ENCODE results near the gene EPHA6. TPM values are rescaled to one million over a fixed set of nuclear protein-coding genes. Genes with fewer than 3 reads are reported as not detected.

EPHA6 gene
- total and polyA plus RNA-seq, 9 of the 15 experiments (the other 6 are each of a cell fraction or from before 2014, with no cell fraction given): not detected

DNA sequence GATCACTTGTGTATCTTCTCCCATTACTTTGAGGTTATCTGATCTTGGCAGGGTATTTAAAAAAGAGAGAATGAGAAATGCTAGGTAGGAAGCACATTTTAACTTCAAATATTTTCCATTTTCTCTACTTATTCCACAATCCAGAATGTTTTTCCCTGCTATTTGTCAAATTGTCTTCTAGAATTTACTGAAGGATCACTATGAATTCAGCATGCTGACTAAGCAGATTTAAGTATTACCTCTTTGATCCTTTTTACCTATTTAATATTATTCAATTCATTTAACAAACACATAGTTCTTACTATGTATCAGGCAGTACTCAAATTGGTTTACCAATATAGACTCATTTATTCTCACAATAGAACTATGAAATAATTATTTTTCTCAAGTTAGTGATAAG, 486.7 kb downstream of the EPHA6 start:
- ATAC-seq (no peak), FAIRE-seq (no peak), DNase-seq (ENCODE audit: extremely low read depth in 1 of 4, low spot score in 3 of 4) (no peak)
- Histone ChIP-seq H3K9me3 (replicated peaks; ENCODE audit: control insufficient read depth, insufficient read depth, low read depth, low read length) (no peaks in the 10 kb centered on the region), H3K4me3 (no peak overlapping the region), H3K27me3 (ENCODE audit: control insufficient read depth in 2 of 2, insufficient read depth in 2 of 2, low read length in 2 of 2) (no peaks in the 10 kb centered on the region), H3K4me2 (ENCODE audit: insufficient read depth, low read length) (no peak overlapping the region), H3K27ac (ENCODE audit: extremely low read depth, low read depth, low read length) (no peak overlapping the region), H4K20me1 (replicated peaks; ENCODE audit: control insufficient read depth, insufficient read depth, low read length) (no peaks in the 10 kb centered on the region), H3K36me3 (ENCODE audit: control insufficient read depth, insufficient read depth, low read length) (no peaks in the 10 kb centered on the region), H3K9ac (ENCODE audit: insufficient read depth in 1 of 2, low read depth in 2 of 2, low read length in 2 of 2) (no peak overlapping the region), H3K4me1 (replicated peaks in 1 of 2; ENCODE audit: control insufficient read depth in 2 of 2, insufficient read depth in 2 of 2, low read length in 2 of 2) (no peaks in the 10 kb centered on the region), H3K79me2 (ENCODE audit: control insufficient read depth, insufficient read depth, low read length) (no peaks in the 10 kb centered on the region), H2AFZ (ENCODE audit: low read depth, low read length) (no peak overlapping the region), H3K9me1 (ENCODE audit: control insufficient read depth, insufficient read depth, low read length) (no peaks in the 10 kb centered on the region)
- no TSS peak for BruUV-seq (replicated peaks)
- TF ChIP-seq MAFG (tag; conservative IDR thresholded peaks at IDR 0.05) (peak; percentile 57), C11orf30 (IDR thresholded peaks at IDR 0.05; ENCODE audit: low read depth) (peak; percentile 41), HDAC2 (IDR thresholded peaks at IDR 0.05) (no peak), ZNF311 (CRISPR knock-in tag; IDR thresholded peaks at IDR 0.05) (no peak), TEAD4 (IDR thresholded peaks at IDR 0.05; ENCODE audit: low read length) (no peak), TEAD4 (CRISPR knock-in tag; IDR thresholded peaks at IDR 0.05; ENCODE audit: borderline replicate concordance) (no peak), MAFK (IDR thresholded peaks at IDR 0.05; ENCODE audit: low read length) (peak; percentile 74), MAFF (IDR thresholded peaks at IDR 0.05; ENCODE audit: low read length) (peak; percentile 64), ELF4 (CRISPR knock-in tag; IDR thresholded peaks at IDR 0.05) (no peak), ZNF79 (CRISPR knock-in tag; IDR thresholded peaks at IDR 0.05; ENCODE audit: low read depth) (no peak), ZNF316 (IDR thresholded peaks at IDR 0.05) (peak; percentile 76)
- TF ChIP-seq, protein P1, sequence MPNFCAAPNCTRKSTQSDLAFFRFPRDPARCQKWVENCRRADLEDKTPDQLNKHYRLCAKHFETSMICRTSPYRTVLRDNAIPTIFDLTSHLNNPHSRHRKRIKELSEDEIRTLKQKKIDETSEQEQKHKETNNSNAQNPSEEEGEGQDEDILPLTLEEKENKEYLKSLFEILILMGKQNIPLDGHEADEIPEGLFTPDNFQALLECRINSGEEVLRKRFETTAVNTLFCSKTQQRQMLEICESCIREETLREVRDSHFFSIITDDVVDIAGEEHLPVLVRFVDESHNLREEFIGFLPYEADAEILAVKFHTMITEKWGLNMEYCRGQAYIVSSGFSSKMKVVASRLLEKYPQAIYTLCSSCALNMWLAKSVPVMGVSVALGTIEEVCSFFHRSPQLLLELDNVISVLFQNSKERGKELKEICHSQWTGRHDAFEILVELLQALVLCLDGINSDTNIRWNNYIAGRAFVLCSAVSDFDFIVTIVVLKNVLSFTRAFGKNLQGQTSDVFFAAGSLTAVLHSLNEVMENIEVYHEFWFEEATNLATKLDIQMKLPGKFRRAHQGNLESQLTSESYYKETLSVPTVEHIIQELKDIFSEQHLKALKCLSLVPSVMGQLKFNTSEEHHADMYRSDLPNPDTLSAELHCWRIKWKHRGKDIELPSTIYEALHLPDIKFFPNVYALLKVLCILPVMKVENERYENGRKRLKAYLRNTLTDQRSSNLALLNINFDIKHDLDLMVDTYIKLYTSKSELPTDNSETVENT (CRISPR knock-in tag; IDR thresholded peaks at IDR 0.05): no peak
- TF ChIP-seq, protein P2, sequence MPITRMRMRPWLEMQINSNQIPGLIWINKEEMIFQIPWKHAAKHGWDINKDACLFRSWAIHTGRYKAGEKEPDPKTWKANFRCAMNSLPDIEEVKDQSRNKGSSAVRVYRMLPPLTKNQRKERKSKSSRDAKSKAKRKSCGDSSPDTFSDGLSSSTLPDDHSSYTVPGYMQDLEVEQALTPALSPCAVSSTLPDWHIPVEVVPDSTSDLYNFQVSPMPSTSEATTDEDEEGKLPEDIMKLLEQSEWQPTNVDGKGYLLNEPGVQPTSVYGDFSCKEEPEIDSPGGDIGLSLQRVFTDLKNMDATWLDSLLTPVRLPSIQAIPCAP (CRISPR knock-in tag; IDR thresholded peaks at IDR 0.05; ENCODE audit: borderline replicate concordance): no peak
- POLR2A ChIA-PET: no interaction called here
- in situ Hi-C loops (cut with MboI): no loop called here
- CTCF ChIA-PET (ENCODE audit: low intra/inter-chr PET ratio): no interaction called here
- intact Hi-C loops (cut with micrococcal nuclease): no loop called here

Measured in K562 (cell line).